Activated CD8-positive, alpha-beta memory T cell treated with anti-CD3 and anti-CD28 coated beads for 36 hours (primary cell): ENCODE data around the gene CYP4F8. TPM values are rescaled to one million over a fixed set of nuclear protein-coding genes. Genes with fewer than 3 reads are reported as not detected.
"Not testable (repeated sequence)": the region's sequence is repeated elsewhere in the genome, so short reads cannot be mapped to it uniquely, and the experiment has no call there.

ENCODE experiments used
- CTCF ChIA-PET: fragments of 350-600 bp; sonication (Branson Sonifier 250); formaldehyde crosslinking; loops from one replicate; lab custom pipeline; 2021; ENCODE audit warnings: antibody characterized with exemption; lab: Charles Lee
- POLR2A ChIA-PET: fragments of 350-600 bp; sonication (Branson Sonifier 250); formaldehyde crosslinking; loops from one replicate; lab custom pipeline; 2021; ENCODE audit warnings: antibody characterized with exemption; lab: Charles Lee
- total RNA-seq, 2 experiments: library from RNA; stranded (reverse); gene quantifications; one replicate each; pipeline ENCODE4 v1.2.3, GENCODE V29; 2021

Gene CYP4F8
- total RNA-seq, 2 experiments from 2014 or later, result not detected

GRCh38 chr19:15640294-15640903 is 25.4 kb downstream of the CYP4F8 start, which contains the start of gene CYP4F3:
CYP4F3 (plus strand) TSS chr19:15640897; CDS start chr19:15641416, 519 bp downstream.
- POLR2A ChIA-PET, result no interaction called here

GRCh38 chr19:15640904-15641597 is 26.0 kb downstream of the CYP4F8 start:
- POLR2A ChIA-PET, result no interaction called here

More at GRCh38 chr19:15640294-15640903, 25.4 kb downstream of the CYP4F8 start, which contains the start of gene CYP4F3:
- CTCF ChIA-PET, result interaction anchor here (0.5 kb wide), 1 partner anchor 464 kb away, joined by 4 read pairs; no protein-coding TSS in a partner anchor

GRCh38 chr19:15641901-15642491 is 27.0 kb downstream of the CYP4F8 start:
- POLR2A ChIA-PET, result no interaction called here
- CTCF ChIA-PET, result no interaction called here

More at GRCh38 chr19:15640904-15641597, 26.0 kb downstream of the CYP4F8 start:
- CTCF ChIA-PET, result interaction anchor here (0.5 kb wide), 1 partner anchor 465 kb away, joined by 4 read pairs; no protein-coding TSS in a partner anchor

DNA sequence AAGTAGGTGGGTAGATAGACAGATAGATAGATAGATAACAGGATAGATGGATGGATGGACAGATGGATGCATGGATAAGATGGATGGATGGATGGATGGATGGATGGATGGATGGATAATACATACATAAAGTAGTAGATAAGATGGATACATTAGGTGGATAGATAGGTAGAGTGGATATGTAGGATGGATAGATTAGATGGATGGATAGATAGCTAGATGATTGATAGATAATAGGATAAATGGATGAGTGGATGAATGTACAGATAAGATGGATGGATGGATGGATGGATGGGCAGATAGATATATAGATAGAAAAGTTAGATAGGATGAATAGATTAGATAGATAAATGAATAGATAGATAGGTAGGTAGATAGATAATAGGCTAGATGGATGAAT is 27.8 kb downstream of the CYP4F8 start:
- ChIA-PET POLR2A (no interaction called here), CTCF (no interaction called here)

DNA sequence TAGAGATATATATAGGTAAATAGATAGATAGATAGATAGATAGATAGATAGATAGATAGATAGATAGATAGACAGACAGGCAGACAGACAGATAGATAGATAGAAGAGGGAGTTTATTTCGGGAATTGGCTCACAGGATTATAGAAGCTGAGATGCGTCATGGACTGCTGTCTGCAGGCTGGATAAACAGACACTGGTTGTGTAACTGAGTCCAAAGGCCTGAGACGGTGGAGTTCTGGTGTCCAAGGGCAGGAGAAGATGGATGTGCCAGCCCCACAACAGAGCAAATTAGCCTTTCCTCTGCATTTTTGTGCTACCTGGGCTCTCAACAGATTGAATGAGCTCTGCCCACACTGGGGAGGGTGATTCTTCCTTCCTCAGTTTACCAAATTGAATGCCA is 28.4 kb downstream of the CYP4F8 start:
- CTCF ChIA-PET, result no interaction called here
- POLR2A ChIA-PET, result no interaction called here

- POLR2A ChIA-PET, result no interaction called here
- CTCF ChIA-PET, result no interaction called here
Measured at GRCh38 chr19:15644066-15644741, 29.2 kb downstream of the CYP4F8 start.

GRCh38 chr19:15644816-15645215 is 29.8 kb downstream of the CYP4F8 start:
- ChIA-PET CTCF (no interaction called here), POLR2A (no interaction called here)

GRCh38 chr19:15649526-15649925 is 34.5 kb downstream of the CYP4F8 start:
- POLR2A ChIA-PET, result no interaction called here
- CTCF ChIA-PET, result no interaction called here

GRCh38 chr19:15650123-15650522 is 35.1 kb downstream of the CYP4F8 start:
- CTCF ChIA-PET, POLR2A ChIA-PET: not testable (repeated sequence)

DNA sequence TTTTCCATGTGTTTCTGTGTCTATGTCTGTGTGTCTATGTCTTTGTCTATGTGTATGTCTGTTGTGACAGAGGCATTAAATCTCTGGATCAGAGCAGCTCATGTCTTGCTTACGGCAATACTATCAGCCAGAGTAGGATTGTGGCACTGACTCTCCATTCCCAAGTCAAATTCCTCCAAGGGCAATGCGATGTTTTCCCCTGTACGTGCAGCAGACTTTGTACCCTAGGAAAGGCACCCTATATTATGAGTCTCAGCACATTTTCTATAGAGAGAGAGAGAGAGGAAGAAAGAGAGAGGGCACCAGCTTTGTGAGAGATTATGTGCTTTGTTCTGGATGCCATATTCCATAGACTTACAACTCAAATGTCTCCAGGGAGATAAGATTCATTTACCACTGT is 36.8 kb downstream of the CYP4F8 start:
- POLR2A ChIA-PET, result no interaction called here
- CTCF ChIA-PET, result no interaction called here

DNA sequence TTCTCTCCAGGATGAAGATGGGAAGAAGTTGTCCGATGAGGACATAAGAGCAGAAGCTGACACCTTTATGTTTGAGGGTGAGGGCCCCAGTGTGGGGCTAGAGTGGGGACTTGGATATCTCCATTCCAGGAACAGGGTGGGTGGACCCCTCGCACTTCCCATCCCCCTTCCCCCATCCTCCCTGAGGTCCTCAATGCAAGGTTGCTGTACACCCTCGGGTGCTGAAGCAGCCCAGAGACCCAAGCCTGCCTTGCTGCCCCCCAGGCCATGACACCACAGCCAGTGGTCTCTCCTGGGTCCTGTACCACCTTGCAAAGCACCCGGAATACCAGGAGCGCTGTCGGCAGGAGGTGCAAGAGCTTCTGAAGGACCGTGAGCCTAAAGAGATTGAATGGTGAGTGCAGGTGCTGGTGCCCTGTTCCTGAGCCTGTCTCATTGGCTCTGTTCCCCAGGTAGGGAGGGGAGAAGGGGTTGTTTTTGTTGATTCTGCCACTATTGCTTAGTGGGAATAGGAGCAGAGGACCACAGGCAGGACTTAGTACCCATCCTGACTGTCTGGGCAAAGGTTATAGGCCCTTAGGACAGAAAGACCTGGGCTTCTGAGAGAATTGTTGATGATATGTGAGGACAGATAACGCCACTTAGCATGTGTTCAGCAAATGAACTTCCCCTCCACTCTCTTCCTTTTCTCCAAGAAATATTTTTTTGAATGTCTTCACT is 37.7 kb downstream of the CYP4F8 start:
- ChIA-PET POLR2A (no interaction called here), CTCF (no interaction called here)

- POLR2A ChIA-PET, result no interaction called here
Measured at GRCh38 chr19:15656467-15656866, 41.4 kb downstream of the CYP4F8 start.

GRCh38 chr19:15663247-15663646 is 48.2 kb downstream of the CYP4F8 start:
- POLR2A ChIA-PET, result no interaction called here
- CTCF ChIA-PET, result no interaction called here

More at GRCh38 chr19:15656467-15656866, 41.4 kb downstream of the CYP4F8 start:
- CTCF ChIA-PET, result no interaction called here

GRCh38 chr19:15666186-15666585 is 51.2 kb downstream of the CYP4F8 start:
- POLR2A ChIA-PET, result no interaction called here
- CTCF ChIA-PET, result no interaction called here

DNA sequence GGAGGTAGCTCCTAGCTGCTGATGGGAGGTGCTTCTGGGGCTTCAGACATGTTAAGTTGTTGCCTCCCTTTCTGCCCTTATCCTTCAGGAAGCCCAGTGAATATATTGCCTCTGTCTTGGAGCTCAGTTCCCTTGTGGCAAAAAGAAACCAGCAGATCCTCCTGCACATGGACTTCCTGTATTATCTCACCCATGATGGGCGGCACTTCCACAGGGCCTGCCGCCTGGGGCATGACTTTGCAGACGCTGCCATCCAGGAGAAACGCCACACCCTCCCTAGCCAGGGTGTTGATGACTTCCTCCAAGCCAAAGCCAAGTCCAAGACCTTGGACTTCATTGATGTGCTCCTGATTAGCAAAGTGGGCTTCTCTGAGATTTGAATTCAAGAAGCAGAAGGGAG is 51.9 kb downstream of the CYP4F8 start:
- ChIA-PET CTCF (no interaction called here), POLR2A (no interaction called here)

DNA sequence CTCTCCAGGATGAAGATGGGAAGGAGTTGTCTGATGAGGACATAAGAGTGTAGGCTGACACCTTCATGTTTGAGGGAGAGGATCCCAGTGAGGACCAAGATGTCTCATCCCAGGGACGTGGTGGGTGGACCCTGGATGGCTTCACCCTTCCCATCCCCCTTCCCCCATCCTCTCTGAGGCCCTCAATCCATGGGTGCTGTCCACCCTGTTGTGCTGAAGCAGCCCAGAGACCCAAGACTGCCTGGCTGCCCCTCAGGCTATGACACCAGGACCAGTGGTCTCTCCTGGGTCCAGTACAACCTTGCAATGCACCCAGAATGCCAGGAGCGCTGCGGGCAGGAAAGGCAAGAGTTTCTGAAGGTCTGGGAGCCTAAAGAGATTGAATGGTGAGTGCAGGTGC is 54.4 kb downstream of the CYP4F8 start:
- POLR2A ChIA-PET, result no interaction called here
- CTCF ChIA-PET, result no interaction called here

- ChIA-PET POLR2A (no interaction called here), CTCF (no interaction called here)
Measured at GRCh38 chr19:15669891-15670290, 54.9 kb downstream of the CYP4F8 start.

GRCh38 chr19:15671237-15671821 is 56.3 kb downstream of the CYP4F8 start:
- POLR2A ChIA-PET, result no interaction called here

More at GRCh38 chr19:15671237-15671821, 56.3 kb downstream of the CYP4F8 start:
- CTCF ChIA-PET, result no interaction called here
